Left forelimb (tissue), 1 donor: ENCODE results near the gene LHFPL3.
"Not testable (repeated sequence)": the region's sequence is repeated elsewhere in the genome, so short reads cannot be mapped to it uniquely, and the experiment has no call there.

Experiments
- DNase-seq: peaks from one replicate; pipeline ENCODE4 v3.0.0-alpha.2; 2018; ENCODE audit warnings: low spot score

Gene LHFPL3

GRCh38 chr7:104482362-104483037, 154.1 kb downstream of the LHFPL3 start:
- DNase-seq, result no peak

- DNase-seq, result no peak
These were observed 158.5 kb downstream of the LHFPL3 start for GRCh38 chr7:104486931-104487330.

GRCh38 chr7:104487642-104488041, 159.2 kb downstream of the LHFPL3 start:
- no peak for DNase-seq

- no peak for DNase-seq
These were observed 169.1 kb downstream of the LHFPL3 start for GRCh38 chr7:104497379-104497967.

GRCh38 chr7:104499975-104500374, 171.6 kb downstream of the LHFPL3 start:
- no peak for DNase-seq

GRCh38 chr7:104509874-104510273, 181.5 kb downstream of the LHFPL3 start:
- no peak for DNase-seq

- DNase-seq, result no peak
These were observed 196.4 kb downstream of the LHFPL3 start for GRCh38 chr7:104524853-104525252.

- DNase-seq, result no peak
These were observed 199.7 kb downstream of the LHFPL3 start for GRCh38 chr7:104528142-104528541.

GRCh38 chr7:104529567-104529966, 201.2 kb downstream of the LHFPL3 start:
- DNase-seq, result no peak

- no peak for DNase-seq
These were observed 201.8 kb downstream of the LHFPL3 start for GRCh38 chr7:104530251-104530650.

- no peak for DNase-seq
These were observed 205.7 kb downstream of the LHFPL3 start for GRCh38 chr7:104534149-104534548.

GRCh38 chr7:104535841-104536240, 207.4 kb downstream of the LHFPL3 start:
- DNase-seq, result no peak

GRCh38 chr7:104536956-104537355, 208.6 kb downstream of the LHFPL3 start:
- no peak for DNase-seq

- no peak for DNase-seq
These were observed 209.7 kb downstream of the LHFPL3 start for GRCh38 chr7:104538152-104538551.

GRCh38 chr7:104541897-104542296, 213.5 kb downstream of the LHFPL3 start:
- DNase-seq, result no peak

- DNase-seq, result no peak
These were observed 220.5 kb downstream of the LHFPL3 start for GRCh38 chr7:104548861-104549260.

- no peak for DNase-seq
These were observed 222.0 kb downstream of the LHFPL3 start for GRCh38 chr7:104550362-104550761.

- DNase-seq, result no peak
These were observed 222.8 kb downstream of the LHFPL3 start for GRCh38 chr7:104551226-104551625.

- no peak for DNase-seq
These were observed 223.7 kb downstream of the LHFPL3 start for GRCh38 chr7:104552102-104552501.

GRCh38 chr7:104553074-104553473, 224.7 kb downstream of the LHFPL3 start:
- DNase-seq, result no peak

GRCh38 chr7:104563350-104563901, 235.0 kb downstream of the LHFPL3 start:
- DNase-seq, result not testable (repeated sequence)

GRCh38 chr7:104569751-104570150, 241.3 kb downstream of the LHFPL3 start:
- DNase-seq, result no peak

GRCh38 chr7:104572554-104572953, 244.2 kb downstream of the LHFPL3 start:
- no peak for DNase-seq

GRCh38 chr7:104584620-104585019, 256.2 kb downstream of the LHFPL3 start:
- no peak for DNase-seq
